NT2/D1 (cell line): ENCODE results near the gene SH3RF2.

ENCODE experiments used
- DNase-seq: peaks from one replicate; pipeline ENCODE4 v3.0.0-alpha.2; 2011; ENCODE audit warnings: low read depth, low spot score
- H3K27me3 ChIP-seq: 2 replicates; pipeline ENCODE4 v1.6.0; 2011; ENCODE audit warnings: mild to moderate bottlenecking; ENCODE audit not compliant: insufficient read length, insufficient read depth
- H3K36me3 ChIP-seq: 2 replicates; pipeline ENCODE4 v1.6.1; 2011; ENCODE audit warnings: mild to moderate bottlenecking, low read length, mixed read lengths; ENCODE audit not compliant: insufficient read depth, insufficient read length
- H3K4me1 ChIP-seq: 2 replicates; pipeline ENCODE4 v1.5.1; 2011; ENCODE audit not compliant: insufficient read depth, insufficient read length
- H3K4me3 ChIP-seq: 2 replicates; pipeline ENCODE4 v1.5.1; 2011; ENCODE audit warnings: low read depth; ENCODE audit not compliant: insufficient read length
- H3K9ac ChIP-seq: 2 replicates; pipeline ENCODE4 v1.6.0; 2011; ENCODE audit warnings: low read depth; ENCODE audit not compliant: insufficient read length
- H3K9me3 ChIP-seq: 2 replicates; pipeline ENCODE4 v1.5.1; 2011; ENCODE audit warnings: mild to moderate bottlenecking, low read length; ENCODE audit not compliant: insufficient read depth
- SUZ12 ChIP-seq: IDR thresholded peaks from 2 replicates; pipeline ENCODE4 v1.6.1; 2011; ENCODE audit not compliant: insufficient read length, insufficient read depth; ENCODE audit errors: extremely low read depth
- YY1 ChIP-seq: IDR thresholded peaks from 2 replicates; pipeline ENCODE4 v1.6.1; 2011; ENCODE audit not compliant: insufficient read length, insufficient read depth
- ZNF274 ChIP-seq: IDR thresholded peaks from 2 replicates; pipeline ENCODE4 v1.6.1; 2011; ENCODE audit warnings: mild to moderate bottlenecking, low read depth, low read length

The SH3RF2 gene

DNA sequence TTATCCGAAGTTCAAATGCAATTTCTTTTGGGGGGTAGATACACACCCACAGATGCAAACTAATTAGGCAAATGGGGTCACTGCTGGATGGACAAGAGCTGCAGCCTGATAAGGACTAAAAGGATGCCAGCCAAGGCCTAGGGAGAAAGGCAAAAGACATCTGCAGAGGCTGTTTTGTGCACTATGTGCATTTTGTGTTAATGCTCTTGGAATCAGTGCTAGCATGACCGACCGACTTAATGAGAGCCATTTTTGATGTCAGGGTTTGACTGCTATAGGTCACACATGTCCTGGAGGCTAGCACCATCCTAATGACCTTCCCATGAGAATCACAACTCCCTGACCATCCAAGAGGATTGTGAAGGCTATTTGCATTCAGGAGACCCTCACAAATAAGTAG lies 134.4 kb downstream of the SH3RF2 start:
- TF ChIP-seq SUZ12 (no peak), YY1 (no peak), ZNF274 (no peak)
- Histone ChIP-seq H3K4me3 (no peak overlapping the region), H3K27me3 (peaks cover 10% of the 10 kb centered on the region), H3K36me3 (no peaks in the 10 kb centered on the region), H3K9ac (no peak overlapping the region), H3K4me1 (no peaks in the 10 kb centered on the region), H3K9me3 (no peaks in the 10 kb centered on the region)
- DNase-seq: no peak

DNA sequence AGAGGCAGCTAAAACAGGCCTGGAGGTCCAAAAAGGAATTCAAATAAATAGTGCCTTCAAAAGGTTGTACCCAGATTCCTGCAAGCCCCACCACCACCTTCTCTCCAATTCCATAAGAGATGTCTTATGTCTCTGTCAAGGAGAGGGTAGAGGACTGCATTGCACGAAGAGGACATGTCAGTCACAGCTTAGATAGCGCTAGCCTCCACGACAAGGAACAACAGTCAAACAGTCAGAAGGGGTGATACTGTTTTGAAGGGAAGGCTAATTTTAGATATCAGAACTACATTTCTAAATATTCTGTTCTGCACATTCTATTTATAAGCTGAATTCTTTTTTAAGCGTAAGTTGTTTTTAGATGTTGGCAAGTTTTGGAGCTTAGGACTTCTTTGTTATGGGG lies 134.8 kb downstream of the SH3RF2 start:
- no peaks in the 10 kb centered on the region for H3K9me3 ChIP-seq
- no peak for DNase-seq
- H3K9ac ChIP-seq: no peak overlapping the region
- H3K27me3 ChIP-seq: peaks cover 10% of the 10 kb centered on the region
- TF ChIP-seq ZNF274: no peak
- no peak for TF ChIP-seq YY1
- no peak for TF ChIP-seq SUZ12
- no peaks in the 10 kb centered on the region for H3K4me1 ChIP-seq
- no peaks in the 10 kb centered on the region for H3K36me3 ChIP-seq
- H3K4me3 ChIP-seq: no peak overlapping the region

DNA sequence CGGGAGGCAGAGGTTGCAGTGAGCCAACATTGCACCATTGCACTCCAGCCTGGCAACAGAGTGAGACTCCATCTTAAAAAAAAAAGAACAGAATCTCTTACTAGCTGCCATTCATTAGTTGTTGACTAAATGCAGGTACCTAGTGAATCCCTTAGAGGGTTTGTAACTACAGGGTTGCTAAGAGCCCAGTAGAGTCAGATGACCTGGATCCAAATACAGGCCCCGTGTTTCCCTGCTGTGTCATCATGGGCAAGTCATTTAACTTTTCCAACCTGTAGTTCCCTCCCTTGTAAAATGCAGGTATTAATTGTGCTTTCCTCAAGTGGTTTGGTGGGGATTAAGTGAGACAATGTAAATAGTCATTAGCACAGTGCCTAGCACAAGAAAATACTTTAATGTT lies 136.2 kb downstream of the SH3RF2 start:
- Histone ChIP-seq H3K9me3 (no peaks in the 10 kb centered on the region), H3K9ac (no peak overlapping the region), H3K36me3 (no peaks in the 10 kb centered on the region), H3K4me3 (no peak overlapping the region), H3K4me1 (no peaks in the 10 kb centered on the region), H3K27me3 (peaks cover 10% of the 10 kb centered on the region)
- no peak for TF ChIP-seq ZNF274
- no peak for TF ChIP-seq SUZ12
- no peak for TF ChIP-seq YY1
- DNase-seq: no peak

DNA sequence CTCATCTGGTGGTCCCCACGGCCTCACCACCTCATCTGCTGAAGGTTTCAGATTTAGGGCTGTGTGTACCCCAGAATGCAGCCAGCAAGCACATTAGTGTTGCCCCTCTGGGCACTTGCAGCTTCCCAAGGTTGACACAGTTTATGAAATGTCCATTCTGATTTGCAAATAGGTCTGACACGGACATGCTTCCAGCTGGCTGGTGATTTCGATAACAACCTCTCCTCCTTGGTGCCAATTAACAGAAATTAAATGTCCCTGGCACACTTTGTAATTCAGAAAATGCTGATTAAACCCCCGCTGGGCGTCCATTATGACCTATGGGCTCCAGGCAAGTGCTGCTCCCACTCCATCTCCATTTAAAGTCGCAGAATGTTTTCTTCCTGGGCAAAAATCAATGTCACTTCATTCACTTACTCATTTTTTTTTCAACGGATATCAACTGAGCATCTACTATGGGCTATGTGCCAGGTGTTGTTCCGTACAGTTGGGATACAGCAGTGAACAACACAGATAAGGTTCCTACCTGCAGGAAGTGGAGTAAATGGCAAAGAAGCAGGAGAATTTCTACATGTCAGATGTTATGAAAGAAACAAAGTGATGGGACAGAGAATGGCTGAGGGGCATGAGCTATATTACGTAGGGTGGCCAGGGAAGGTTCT lies 137.0 kb downstream of the SH3RF2 start:
- Histone ChIP-seq H3K4me3 (no peak overlapping the region), H3K27me3 (peaks cover 10% of the 10 kb centered on the region), H3K9ac (no peak overlapping the region), H3K4me1 (peaks cover 3% of the 10 kb centered on the region), H3K36me3 (no peaks in the 10 kb centered on the region), H3K9me3 (no peaks in the 10 kb centered on the region)
- no peak for DNase-seq
- no peak for TF ChIP-seq SUZ12
- TF ChIP-seq ZNF274: no peak
- TF ChIP-seq YY1: no peak

DNA sequence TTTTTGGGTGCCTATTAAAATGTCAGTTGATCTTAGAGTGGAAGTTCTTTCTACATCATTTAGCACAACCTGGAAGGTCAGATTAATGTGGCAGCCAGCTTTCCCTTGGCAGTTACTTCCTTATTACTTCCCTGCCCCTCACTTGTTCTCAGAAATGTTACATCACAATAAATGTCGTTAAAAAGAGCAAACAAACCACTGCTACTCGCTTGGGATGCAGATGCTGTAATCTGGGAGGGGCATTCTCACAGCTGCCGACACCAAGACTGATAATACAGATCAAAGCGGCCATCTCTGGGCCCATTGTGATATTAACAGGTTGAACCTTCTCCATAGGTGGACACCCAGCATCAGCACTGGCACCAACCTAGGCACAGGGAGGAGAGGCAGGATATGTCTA lies 139.7 kb downstream of the SH3RF2 start:
- Histone ChIP-seq H3K9me3 (no peaks in the 10 kb centered on the region), H3K27me3 (peaks cover 7% of the 10 kb centered on the region), H3K4me1 (peaks cover 3% of the 10 kb centered on the region), H3K4me3 (no peak overlapping the region), H3K9ac (no peak overlapping the region), H3K36me3 (no peaks in the 10 kb centered on the region)
- TF ChIP-seq SUZ12 (no peak), YY1 (no peak), ZNF274 (no peak)
- no peak for DNase-seq

DNA sequence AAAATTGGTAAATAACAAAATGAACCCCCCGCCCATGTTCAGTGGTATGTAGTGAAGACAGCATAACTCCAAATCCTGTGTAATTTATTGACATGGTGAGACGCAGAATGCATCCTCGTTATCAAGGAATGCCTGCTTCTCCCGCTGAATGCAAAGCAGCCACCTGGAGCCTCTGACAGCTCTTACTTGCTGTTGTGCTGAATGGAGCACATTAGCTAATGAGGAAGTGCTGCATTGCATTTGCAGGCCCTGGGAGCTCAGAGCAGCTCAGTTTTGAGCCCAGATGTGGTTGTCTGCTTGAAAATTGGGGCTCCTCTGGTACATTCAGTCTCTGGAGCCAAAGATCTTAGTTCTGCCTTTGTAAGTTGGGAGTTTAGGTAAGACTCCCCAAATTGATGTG lies 140.1 kb downstream of the SH3RF2 start:
- Histone ChIP-seq H3K4me3 (no peak overlapping the region), H3K4me1 (peaks cover 3% of the 10 kb centered on the region)
- no peak for DNase-seq

DNA sequence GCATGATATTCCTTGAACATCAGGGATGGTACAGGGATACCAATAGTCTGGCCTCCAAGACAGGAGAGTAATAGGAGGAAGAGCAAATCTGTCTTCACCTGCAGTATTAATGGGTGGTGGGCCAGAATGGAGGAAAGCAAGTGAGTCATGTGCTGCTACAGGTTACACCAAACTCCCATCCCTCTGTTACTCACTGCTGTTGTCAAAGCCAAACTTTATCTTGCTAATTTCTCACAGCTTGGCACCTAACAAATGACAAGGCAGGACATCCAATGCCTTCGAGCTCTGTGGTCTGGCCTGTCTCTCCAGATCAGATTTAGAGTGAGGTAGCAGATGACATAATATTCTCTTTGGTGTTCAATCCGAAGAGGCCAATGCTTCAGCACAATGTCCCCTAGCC lies 142.2 kb downstream of the SH3RF2 start:
- H3K4me1 ChIP-seq: peaks cover 3% of the 10 kb centered on the region
- peak; percentile 42 for DNase-seq

More for the DNA sequence above, 140.1 kb downstream of the SH3RF2 start:
- Histone ChIP-seq H3K9me3 (no peaks in the 10 kb centered on the region), H3K9ac (no peak overlapping the region), H3K27me3 (peaks cover 4% of the 10 kb centered on the region), H3K36me3 (no peaks in the 10 kb centered on the region)
- TF ChIP-seq YY1 (no peak), ZNF274 (no peak), SUZ12 (no peak)

More for the DNA sequence above, 142.2 kb downstream of the SH3RF2 start:
- H3K4me3 ChIP-seq: no peak overlapping the region
- no peak overlapping the region for H3K9ac ChIP-seq
- no peaks in the 10 kb centered on the region for H3K27me3 ChIP-seq
- no peaks in the 10 kb centered on the region for H3K36me3 ChIP-seq
- TF ChIP-seq YY1 (no peak), ZNF274 (no peak), SUZ12 (no peak)
- H3K9me3 ChIP-seq: no peaks in the 10 kb centered on the region
